Fibroblast of the conjunctiva (primary cell): ENCODE data around the gene SLAMF8.
A peak's percentile ranks its signal among the peaks of the same experiment; 100 is the strongest.

Experiments used
- DNase-seq: peaks from one replicate; pipeline ENCODE4 v3.0.0-alpha.2; 2010; ENCODE audit warnings: low read depth

The SLAMF8 gene

DNA sequence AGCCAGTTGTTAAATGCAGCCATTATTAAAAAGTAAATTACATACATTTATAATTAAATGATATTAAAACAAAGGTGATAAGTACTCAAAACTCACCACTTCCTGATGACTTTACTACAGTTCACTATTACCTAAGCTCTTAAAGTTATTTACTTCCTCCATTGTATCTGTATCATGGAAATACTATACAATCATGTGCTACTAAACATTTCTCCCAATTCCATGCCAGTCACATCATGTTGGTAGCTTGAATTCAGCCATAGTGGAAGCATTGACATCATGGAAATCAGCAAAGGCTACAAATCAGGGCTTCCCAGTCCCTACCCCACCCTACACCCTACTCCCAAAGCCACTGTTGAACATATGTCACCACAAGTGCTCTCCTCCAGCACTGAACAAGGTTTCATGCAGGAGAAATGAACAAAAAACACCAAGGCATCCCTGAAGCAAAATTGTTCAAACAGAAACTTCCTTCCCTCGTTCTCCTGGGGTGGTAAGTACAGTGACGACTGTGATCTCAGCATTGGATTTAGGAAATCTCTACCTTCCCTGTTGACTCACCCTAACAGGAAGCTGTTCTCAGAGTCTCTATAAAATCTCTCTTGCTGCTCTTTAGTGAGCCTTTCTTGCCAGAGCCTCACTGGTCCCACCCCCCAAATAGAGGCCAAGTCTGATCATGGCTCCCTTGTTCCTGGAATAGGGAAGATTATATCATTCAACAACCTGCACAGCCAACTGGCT, 23.1 kb downstream of the SLAMF8 start:
- no peak for DNase-seq

DNA sequence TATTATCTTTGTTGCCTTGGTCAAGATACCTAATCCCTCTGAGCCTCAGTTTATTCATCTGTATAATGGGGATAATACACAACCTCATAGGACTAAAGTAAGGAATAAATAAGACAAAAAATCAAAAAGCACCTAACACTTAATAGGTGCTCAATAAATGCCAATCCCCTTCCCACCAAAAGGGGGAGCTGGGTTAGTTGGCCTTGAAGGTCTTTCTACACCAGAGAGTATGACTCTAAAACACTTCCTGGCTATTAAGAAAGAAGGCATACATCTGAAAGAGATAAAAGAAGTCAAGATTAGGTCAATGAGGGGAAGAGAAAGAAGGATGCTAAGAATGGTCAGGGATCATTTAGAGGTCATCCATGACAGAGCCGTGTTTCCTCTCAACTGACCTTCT, 24.7 kb downstream of the SLAMF8 start:
- DNase-seq, result no peak

DNA sequence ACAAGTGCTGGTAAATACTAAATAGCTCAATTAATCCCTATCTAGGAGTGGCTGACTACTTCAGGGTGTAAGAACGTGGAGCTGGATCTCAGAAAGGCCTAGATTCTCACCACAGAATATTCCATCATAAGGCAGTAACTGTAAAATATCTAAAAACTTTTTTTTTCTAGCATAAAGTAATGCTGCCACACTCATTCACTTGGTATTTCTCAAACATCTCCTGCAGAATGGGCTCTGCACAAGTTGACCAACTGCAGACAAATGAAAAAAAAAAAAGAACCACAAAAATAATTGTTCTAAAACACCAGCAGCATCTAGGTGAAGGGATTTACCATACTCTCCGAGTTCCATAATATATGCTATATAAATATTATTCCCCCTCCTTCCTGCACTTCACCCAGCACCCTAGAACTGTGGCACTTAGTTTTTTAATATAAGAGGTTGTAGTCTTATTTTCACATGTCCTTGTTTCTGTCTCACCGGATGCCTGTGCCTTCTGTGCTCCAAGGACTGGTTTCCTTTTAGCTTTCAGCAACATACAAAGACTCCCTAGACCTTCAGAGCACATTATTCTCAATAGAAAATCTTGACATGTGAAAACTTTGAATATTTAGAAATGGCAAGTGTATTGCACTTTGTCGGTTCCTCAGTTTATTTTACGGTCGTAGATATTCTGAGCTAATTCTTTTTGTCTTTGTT, 26.9 kb downstream of the SLAMF8 start:
- no peak for DNase-seq

DNA sequence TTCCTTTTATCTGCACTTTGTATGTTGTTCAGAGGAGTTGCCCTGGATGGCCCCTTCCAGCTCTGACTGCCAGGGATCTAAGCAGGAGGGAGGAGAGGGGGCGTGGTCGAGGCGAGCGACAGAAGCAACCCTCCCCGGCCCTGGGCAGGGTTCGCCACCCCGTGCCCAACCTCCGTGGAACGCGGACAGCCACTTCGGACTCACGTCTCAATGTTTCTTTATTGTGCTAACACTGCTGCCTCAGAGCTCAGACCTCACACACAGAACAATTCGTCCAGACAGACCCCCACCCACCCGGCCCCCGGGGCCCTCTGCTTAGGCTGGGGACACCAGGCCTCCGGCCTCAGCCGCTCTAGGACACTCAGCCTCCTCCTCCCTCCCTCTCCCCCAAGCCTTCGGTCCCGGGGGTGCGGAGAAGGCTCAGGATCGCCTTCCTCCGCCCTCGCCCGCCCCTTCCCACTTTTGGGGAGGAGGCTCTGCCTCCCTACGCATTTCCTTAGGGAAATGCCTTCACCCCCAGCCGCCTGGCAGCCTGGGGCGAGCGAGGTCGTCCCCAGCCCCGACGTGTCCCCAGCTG, 27.5 kb downstream of the SLAMF8 start:
- peak; percentile 26 for DNase-seq

DNA sequence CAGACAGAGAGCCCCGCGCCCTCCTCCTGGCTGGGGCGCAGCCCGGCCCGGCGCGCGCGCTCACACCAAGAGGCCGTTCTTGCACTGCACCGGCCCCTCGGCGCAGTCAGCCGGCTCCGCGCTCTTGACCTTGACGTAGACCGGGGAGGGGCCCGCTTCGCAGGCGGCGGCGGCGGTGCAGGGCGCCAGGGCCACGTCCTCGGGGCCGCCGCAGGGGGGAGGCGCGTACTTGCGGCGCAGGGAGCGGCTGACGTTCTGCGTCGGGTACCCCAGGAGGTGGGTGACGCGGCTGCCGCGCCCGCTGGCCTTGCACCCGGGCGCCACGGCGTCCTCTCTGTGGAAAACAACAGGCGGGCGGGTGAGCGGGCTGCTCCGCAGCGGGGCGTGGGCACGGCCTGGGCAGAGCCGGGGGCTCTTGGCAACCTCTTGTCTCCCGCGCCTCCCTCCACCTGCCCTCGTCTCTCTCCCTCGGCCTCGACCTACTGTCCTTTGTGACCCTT, 28.1 kb downstream of the SLAMF8 start:
- DNase-seq, result peak; percentile 66

DNA sequence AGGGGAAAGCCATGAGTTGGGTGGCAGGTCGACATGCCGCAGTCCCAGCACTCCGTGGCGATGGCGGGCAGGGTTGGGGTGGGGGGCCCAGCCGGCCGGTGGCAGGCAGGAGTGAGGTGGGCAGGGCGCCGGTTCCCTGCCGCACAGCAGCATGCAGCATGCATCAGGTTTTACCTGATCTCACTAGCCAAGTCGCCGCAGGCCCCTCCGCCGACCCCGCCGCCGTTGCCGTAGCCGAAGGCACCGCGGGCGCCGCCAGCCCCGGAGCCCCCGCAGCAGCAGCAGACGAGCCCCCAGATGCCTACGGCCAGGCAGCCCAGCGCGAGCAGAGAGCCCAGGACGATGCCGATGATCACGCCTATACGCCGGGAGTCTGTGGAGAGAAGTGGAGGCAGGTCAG, 29.0 kb downstream of the SLAMF8 start:
- no peak for DNase-seq

DNA sequence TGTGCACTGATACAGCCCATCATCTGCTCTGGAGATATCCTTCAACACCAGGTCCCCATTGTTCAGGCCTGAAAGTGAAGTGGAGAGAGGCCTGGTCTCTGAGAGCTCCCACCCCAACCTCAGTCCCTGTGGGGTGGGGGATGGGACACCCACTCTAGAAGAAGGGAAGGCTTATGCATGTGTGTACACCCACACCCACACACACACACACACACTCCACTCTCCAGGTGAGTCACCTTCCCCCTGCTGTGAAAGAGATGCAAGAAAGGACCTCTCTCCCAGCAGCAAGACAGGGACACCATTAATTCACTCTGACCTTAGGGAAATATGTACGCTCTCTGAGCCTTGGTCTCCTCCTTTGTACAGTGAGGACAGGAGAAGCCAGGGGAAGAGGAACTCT, 29.9 kb downstream of the SLAMF8 start:
- no peak for DNase-seq

DNA sequence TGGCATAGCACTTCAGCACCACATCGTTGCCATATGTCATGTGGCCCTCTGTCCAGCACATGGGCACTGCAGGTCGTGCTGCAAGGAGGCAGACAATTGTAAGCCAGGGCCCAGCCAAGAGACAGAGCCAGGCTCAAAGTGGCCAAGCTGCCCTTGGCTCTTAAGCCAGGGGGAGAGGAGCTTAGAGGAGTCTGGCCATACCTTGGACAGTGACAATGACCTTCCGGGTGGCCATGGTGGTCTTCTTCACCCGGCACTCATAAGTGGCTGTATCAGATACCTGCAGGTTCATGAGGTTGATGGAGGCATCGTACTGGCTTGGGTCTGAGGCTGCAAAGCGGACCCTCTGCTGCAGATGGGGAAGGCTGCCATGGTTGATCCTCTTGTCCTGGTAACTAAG, 31.2 kb downstream of the SLAMF8 start:
- DNase-seq, result no peak

DNA sequence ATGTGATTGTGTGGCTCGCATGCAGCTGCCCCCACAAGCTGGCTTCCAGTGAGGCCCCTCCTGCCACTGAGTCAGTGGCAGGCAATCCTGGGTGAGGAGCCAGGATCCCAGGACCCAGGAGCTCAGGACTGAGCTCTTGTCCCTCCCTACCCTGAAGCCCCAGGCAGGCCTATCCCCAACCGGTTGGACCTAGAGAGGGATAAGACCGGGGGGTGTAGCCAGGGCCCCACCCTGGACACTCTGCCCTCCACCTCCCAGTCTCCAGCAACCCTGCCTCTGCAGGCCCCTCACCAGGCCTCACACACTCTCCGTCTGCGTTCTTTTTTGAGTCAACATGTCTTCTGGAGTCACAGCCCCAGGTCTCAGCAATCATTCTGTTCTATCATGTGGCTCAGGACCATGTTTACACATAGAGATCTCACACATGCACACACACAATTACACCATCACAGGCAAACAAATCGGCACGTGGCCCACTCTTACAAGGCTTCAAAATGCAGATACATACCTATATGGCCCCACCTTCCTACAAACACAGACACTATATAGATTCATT, 33.2 kb downstream of the SLAMF8 start:
- no peak for DNase-seq

DNA sequence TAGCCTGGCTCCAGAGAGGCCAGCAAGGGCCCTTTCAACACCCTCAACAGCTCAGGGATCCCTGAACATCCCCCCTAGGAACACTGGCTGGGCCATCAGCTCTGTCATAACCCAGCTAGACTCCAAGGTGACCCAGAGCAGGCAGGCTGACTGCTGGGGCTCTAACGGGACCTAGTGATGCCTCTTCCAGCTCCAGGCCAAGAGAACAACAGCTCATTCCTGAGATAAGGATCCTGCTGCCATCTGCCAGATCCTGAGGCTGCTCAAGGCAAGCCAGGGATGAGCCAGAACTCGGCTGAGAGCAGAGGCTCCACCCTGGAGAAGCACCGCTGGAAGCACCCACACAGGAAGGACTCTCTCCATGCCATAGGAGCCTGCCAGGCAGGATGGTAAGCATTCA, 33.8 kb downstream of the SLAMF8 start:
- no peak for DNase-seq

DNA sequence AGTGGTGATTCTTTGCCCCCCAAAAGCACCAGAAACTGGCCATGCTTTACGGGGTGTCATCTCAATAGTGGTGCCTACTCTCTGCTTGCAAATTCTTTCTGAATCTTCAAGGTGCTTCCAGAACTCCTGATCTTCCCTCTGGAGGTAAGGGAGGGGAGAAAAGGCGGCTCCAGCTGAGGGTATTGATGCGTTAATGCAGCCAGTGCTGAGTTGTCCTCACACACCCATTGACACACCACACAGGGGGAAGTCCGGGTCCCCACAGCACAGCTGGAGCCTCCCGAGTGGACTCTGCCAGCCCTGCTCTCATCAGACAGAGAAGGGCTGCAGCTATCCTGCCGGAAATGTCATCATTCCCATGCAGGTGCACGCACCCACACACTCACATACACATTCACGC, 34.5 kb downstream of the SLAMF8 start:
- no peak for DNase-seq

DNA sequence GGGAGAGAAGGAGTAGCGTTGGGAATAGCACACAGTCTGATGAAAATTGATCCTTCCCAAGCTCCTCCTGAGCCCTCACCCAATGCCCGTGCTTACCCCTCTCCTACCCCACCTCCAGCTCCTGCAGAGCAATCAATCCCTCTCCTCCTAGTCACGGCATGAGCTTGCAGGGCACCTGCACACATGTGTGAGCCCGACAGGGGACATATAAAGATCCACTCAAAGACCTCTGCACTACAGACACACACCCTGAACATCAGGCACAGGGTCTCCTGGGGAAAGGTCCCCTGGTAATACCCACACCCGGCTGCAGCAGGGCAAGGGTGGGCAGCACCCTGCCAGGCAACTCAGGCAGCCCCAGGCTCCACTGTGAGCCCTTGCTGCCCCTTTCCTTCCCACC, 35.4 kb downstream of the SLAMF8 start:
- DNase-seq, result no peak

DNA sequence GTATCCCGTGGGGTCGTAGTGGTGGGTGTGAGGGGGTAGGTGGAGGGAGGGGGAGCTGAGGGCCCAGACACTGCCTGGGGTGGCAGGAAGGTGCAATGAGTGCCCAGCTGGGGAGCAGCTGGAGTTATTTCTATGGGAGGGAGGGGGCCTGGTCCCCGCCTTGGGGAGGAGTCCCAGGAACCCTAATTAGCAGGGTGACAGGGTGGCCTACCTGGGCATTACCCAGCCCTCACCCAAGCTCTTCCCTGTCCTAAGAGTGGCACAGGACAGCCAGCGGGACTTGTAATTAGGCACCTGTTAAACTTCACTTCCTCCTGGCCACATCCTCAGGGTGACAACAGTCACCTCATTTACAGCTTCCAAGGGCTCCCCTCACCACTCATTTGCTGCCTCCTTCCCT, 35.9 kb downstream of the SLAMF8 start, which contains the start of gene VSIG8:
Gene VSIG8 (minus strand): TSS at position 101 of the 400 bp plus-strand sequence. CDS start 136 bp downstream, outside the sequence.
- DNase-seq, result no peak

DNA sequence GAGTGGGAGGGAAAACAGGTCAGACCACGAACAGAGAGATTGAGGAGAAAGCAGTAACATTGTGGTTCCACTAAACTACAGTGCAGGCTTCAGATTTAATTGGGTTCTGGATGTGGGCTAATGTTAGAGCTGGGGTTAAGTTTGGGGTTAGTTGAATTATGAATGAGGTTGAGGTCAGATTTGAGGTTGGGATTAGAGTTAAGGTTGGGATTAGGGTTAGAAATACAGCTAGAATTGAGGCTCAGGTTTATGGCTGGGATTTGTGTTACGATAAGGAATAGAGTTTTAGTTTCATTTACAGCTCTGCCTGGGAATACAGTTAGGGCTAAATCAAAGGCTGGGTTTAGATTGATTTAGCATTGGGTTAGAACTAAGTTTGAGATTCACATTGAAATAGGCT, 37.6 kb downstream of the SLAMF8 start:
- no peak for DNase-seq

DNA sequence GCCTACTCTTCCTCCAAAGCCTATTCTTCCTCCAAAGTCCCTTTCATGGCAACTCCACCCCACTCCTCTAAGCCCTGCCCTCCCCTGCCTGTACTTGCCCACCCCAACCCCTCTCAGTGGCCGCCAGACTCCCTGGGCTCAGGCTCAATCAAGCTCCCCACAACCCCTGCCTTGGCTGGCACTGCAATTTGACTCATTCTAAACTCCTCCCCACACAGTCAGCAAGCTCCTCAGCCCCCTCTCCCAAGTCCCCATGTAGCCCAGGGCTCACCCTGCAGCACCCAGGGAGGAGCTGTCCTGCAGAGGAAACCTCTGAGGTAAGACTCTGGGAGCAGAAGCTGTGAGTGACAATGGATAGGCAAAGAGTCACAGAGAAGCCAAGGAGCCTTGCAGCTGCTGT, 39.4 kb downstream of the SLAMF8 start:
- no peak for DNase-seq

DNA sequence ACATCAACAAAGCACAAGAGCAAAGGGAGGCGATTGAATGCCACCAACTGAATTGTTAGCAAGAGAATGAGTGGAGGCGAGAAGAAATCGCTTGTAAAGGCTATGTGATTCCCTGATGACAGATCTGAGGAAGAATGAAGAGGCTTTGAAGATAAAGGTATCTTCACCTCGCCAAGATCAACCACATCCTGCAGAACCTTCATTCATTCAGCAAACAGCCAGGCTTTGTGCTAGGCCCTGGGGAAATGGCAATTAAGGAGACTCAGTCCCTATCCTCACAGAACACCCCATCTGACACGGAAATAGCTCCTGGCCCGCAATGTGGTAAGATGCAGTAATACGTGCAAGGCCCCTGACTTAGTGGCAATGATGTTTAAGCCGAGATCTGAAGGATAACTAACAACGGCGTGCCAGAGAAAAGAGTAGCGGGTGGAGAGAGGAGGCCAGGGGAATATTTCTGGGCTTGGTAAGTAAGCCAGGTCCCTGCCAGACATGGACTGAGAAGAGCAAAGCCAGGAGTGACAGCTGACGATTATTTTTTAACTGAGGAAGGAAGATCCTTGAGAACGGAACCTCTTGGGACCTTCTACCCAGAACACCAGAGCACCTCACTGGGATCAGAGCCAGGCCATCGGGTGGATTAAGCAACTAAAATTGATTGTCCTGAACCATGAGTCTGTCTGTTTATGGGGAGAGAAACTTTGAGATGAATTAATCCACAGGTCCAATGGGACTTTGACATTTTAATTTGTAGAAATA, 40.4 kb downstream of the SLAMF8 start:
- DNase-seq, result no peak

DNA sequence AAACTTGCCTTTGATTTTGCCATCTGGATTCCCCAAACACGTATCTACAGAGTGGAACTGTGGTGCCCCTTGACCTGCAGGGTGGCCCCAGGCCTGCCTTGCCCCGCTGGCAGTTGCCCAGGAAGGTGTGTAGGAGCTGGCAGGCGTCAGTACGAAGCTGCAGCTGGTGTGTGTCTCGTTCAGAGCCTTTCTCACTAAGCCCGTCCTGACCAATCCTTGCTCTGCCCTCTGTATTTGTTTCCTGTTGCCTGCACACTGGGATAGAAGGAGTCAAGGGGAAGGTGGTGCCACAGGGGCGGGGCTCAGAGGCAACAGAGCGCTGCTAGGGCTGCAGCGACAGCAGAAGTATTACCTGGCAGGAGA, 41.0 kb downstream of the SLAMF8 start:
- no peak for DNase-seq

DNA sequence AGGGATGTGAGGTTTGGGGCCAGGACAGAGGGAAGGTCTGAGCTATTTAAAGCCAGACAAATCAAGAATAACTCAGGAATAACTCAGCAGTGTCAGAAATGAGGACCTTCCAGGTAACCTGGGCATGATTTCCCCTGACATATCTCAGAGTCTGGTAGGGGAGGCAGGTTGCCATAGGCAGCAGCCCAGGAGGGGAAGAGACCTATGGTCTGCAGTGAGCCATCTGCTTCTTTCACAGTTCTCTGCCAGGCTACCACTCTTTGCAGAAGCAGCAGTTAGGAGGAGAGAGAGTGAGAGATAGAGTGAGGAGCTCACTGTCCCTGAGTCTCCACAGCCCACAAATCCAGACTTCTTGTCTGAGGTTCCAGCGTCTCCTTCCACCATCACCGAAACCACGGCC, 42.1 kb downstream of the SLAMF8 start:
- no peak for DNase-seq

DNA sequence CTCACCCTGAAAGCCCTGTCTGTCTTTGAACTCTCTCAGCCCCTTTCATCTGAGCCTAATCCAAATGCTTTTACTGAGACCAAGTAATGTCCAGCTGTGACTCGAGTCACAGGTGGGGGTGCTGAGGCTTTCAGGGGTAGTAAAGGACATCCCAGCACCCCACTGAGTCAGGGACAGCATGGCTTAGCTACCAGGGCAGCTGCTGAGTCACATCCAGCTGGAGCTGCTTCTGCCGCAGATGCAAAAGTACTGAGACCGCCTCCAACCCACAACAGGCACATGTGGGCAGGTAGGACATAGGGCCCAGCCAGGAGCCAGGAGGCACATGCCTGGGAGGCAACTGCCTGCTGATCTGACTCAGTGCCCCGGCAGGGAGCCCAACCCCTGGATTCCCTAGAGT, 42.5 kb downstream of the SLAMF8 start:
- peak; percentile 8 for DNase-seq

DNA sequence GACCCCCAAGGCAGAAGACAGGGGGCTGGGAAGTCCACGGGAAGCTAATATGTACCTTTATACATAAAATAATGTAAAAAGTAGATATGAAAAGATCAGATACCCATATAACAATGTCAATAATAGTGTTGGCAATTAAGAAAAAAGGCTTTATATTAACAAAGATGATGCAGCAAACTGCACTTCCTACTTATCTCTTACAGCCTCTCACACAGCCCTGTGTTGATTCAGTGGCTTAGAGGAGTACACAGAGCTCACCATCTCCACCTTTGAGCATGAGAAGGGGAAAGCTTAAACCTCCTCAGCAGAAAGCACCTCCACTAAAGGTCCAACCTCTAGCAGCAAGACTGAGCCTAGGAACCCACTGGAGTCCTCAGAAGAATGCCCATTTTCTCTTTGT, 42.9 kb downstream of the SLAMF8 start:
- no peak for DNase-seq

DNA sequence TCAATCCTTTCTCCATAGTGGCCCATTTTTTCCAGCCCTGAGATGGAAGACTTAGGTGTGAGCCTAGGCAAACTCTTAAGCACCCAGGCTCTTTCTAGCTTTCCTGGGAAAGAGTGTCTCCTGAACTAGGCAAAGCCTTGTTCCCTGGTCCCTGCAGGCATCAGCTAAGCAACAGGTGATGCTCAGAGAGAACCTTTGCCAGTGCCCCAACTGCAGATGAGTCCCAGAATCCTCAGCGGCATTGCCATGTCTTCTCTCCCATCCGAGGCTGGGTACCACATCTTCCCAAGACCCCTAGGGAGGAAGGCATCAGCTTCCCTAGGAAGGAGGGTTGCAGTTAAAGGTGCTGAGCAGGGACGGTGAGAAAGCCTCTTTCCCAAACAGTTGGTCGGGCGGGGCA, 44.0 kb downstream of the SLAMF8 start:
- DNase-seq, result no peak

DNA sequence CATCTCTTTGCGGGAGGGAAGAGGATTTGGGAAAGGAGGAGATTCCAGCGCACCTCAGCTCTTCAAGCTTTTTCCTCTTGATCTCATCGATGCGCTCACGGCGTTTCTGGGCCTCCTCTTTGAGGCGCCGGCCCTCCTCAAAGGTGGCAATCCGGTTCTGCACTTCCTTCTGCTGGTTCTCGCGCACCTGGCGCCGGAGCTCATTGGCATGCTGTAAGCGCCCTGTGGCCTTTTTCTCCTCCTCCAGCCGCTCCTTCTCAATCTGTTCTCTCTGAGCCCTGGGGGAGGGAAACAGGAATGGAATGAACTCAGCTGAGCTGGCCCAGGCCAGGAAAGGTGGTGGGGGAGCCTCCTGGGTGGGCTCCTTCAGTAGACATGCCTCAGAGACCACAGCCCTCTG, 46.2 kb downstream of the SLAMF8 start:
- no peak for DNase-seq
